HepG2 (cell line): ENCODE measurements around the gene MICAL3. TPM values are rescaled to one million over a fixed set of nuclear protein-coding genes. Genes with fewer than 3 reads are reported as not detected.

Experiments used
- ATAC-seq: fragments of 200-7000 bp; cut with Tn5 transposase; 3 replicates; pipeline ENCODE4 v1.9.1; 2020; ENCODE audit warnings: mild to moderate bottlenecking, moderate library complexity
- BruUV-seq: library from RNA; stranded (reverse); fragments of 400-500 nt; replicated peaks from 2 replicates; lab custom pipeline; 2021; lab: Mats Ljungman, UMichigan
- CTCF ChIA-PET: fragments of 300-600 bp; formaldehyde crosslinking; extraction: SDS; loops from one replicate; lab custom pipeline; 2021; ENCODE audit warnings: low total read pairs, inconsistent platforms, low intra/inter-chr PET ratio; lab: Yijun Ruan, JAX
- POLR2A ChIA-PET: fragments of 350-600 bp; sonication (Branson Sonifier 250); formaldehyde crosslinking; loops from one replicate; lab custom pipeline; 2020; ENCODE audit warnings: antibody characterized with exemption, inconsistent platforms; lab: Yijun Ruan, JAX
- DNase-seq: peaks from one replicate; pipeline ENCODE4 v3.0.0-alpha.2; 2015; ENCODE audit warnings: low spot score
- FAIRE-seq: peaks from 3 replicates; lab custom pipeline; 2011; peaks lifted over from hg19 to GRCh38; lab: Jason Lieb, UNC
- H2AFZ ChIP-seq: one replicate; pipeline ENCODE4 v1.6.1; 2011; ENCODE audit warnings: low read length, inconsistent platforms
- H3K27ac ChIP-seq: fragments of 300-600 bp; 3 replicates; pipeline ENCODE4 v1.8.0; 2011; ENCODE audit warnings: mixed run types, mild to moderate bottlenecking, mixed read lengths, low read length, inconsistent platforms; ENCODE audit not compliant: insufficient read depth; ENCODE audit errors: extremely low read length
- H3K27me3 ChIP-seq, 2 experiments: fragments of 200-600 bp in 1 of 2; 2 replicates in 1 of 2; 3 replicates in 1 of 2; pipeline versions ENCODE4 v1.6.0 to v1.8.0; 2011; ENCODE audit warnings: low read length in 2 of 2, mild to moderate bottlenecking in 2 of 2, moderate library complexity in 2 of 2, inconsistent platforms in 1 of 2; ENCODE audit not compliant: insufficient read depth in 2 of 2, control insufficient read depth in 1 of 2
- H3K36me3 ChIP-seq, 2 experiments: fragments of 200-600 bp in 1 of 2; replicated peaks in 1 of 2; 2 replicates in 1 of 2; 3 replicates in 1 of 2; pipeline versions ENCODE4 v1.5.1 to v1.8.0; 2011; ENCODE audit warnings: low read length in 2 of 2, inconsistent platforms in 1 of 2; ENCODE audit not compliant: insufficient read depth in 2 of 2, control insufficient read depth in 1 of 2
- H3K4me1 ChIP-seq: 2 replicates; pipeline ENCODE4 v1.5.1; 2012; ENCODE audit warnings: low read length, inconsistent platforms; ENCODE audit not compliant: insufficient read depth
- H3K4me2 ChIP-seq: 2 replicates; pipeline ENCODE4 v1.6.0; 2011; ENCODE audit warnings: low read depth, low read length, inconsistent platforms
- H3K4me3 ChIP-seq, 3 experiments: fragments of 200-600 bp in 1 of 3; sonication (generic), shearing (Covaris generic) in 1 of 3; replicated peaks in 1 of 3; 2 replicates each; pipeline ENCODE4 v1.5.1; 2011 to 2016; ENCODE audit warnings: low read length in 3 of 3, inconsistent platforms in 2 of 3, low read depth in 2 of 3, mild to moderate bottlenecking in 2 of 3, control low read depth in 1 of 3, mixed read lengths in 1 of 3; ENCODE audit not compliant: insufficient read depth in 1 of 3
- H3K79me2 ChIP-seq: one replicate; pipeline ENCODE4 v1.6.1; 2011; ENCODE audit warnings: low read length, inconsistent platforms; ENCODE audit not compliant: insufficient read depth
- H3K9ac ChIP-seq: 2 replicates; pipeline ENCODE4 v1.6.0; 2011; ENCODE audit warnings: mild to moderate bottlenecking, low read depth, low read length, inconsistent platforms; ENCODE audit not compliant: insufficient read depth
- H3K9me3 ChIP-seq: 2 replicates; pipeline ENCODE4 v1.5.1; 2012; ENCODE audit warnings: mild to moderate bottlenecking, low read length
- H4K20me1 ChIP-seq: 2 replicates; pipeline ENCODE4 v1.6.0; 2011; ENCODE audit warnings: inconsistent platforms, mild to moderate bottlenecking, low read length, moderate library complexity; ENCODE audit not compliant: insufficient read depth
- ARNT ChIP-seq: fragments of 450-650 bp; IDR thresholded peaks from 2 replicates; pipeline ENCODE4 v1.6.1; 2017
- FOSL1 ChIP-seq: sonication (generic); formaldehyde crosslinking; IDR thresholded peaks from 2 replicates; pipeline ENCODE4 v1.9.0; 2021; ENCODE audit warnings: missing genetic modification reagents, borderline replicate concordance
- HCFC1 ChIP-seq: fragments of 150-350 bp; IDR thresholded peaks from 2 replicates; pipeline ENCODE4 v1.6.1; 2014; ENCODE audit warnings: low read depth, low read length
- HOXA9 ChIP-seq: sonication (generic); formaldehyde crosslinking; IDR thresholded peaks from 2 replicates; pipeline ENCODE4 v1.8.1; 2022; ENCODE audit warnings: missing genetic modification reagents, mild to moderate bottlenecking, moderate library complexity, borderline replicate concordance
- ISX ChIP-seq: sonication (generic); formaldehyde crosslinking; conservative IDR thresholded peaks from 2 replicates; pipeline ENCODE4 v1.5.0; 2020; ENCODE audit warnings: missing genetic modification reagents
- RAD51 ChIP-seq: fragments of 450-650 bp; IDR thresholded peaks from 2 replicates; pipeline ENCODE4 v1.6.1; 2016; ENCODE audit warnings: borderline replicate concordance
- TBL1XR1 ChIP-seq: fragments of 150-350 bp; IDR thresholded peaks from 2 replicates; pipeline ENCODE4 v1.6.1; 2014; ENCODE audit warnings: borderline replicate concordance, low read length; ENCODE audit not compliant: partially characterized antibody
- ZBTB21 ChIP-seq: sonication (generic); formaldehyde crosslinking; IDR thresholded peaks from 2 replicates; pipeline ENCODE4 v1.4.0; 2020; ENCODE audit warnings: missing genetic modification reagents
- ZKSCAN5 ChIP-seq: sonication (generic); formaldehyde crosslinking; IDR thresholded peaks from 2 replicates; pipeline ENCODE4 v1.5.1; 2020; ENCODE audit warnings: mild to moderate bottlenecking, missing genetic modification reagents
- ZNF484 ChIP-seq: sonication (generic); formaldehyde crosslinking; IDR thresholded peaks from 2 replicates; pipeline ENCODE4 v1.5.1; 2020; ENCODE audit warnings: mild to moderate bottlenecking, low read depth, missing genetic modification reagents, borderline replicate concordance
- ZNF607 ChIP-seq: sonication (generic); formaldehyde crosslinking; IDR thresholded peaks from 2 replicates; pipeline ENCODE4 v1.5.1; 2020; ENCODE audit warnings: missing genetic modification reagents, mild to moderate bottlenecking, borderline replicate concordance
- WGBS: methylation state at CpG from one replicate; pipeline ENCODE4 v1.1.6; 2017; ENCODE audit warnings: low lambda C conversion rate; 5-methylcytosine and 5-hydroxymethylcytosine counted together
- in situ Hi-C: cut with HindIII; loops from 2 replicates; pipeline ENCODE4 v1.10.0; 2017; ENCODE audit warnings: low pct_unique_long_range_greater_than_20kb; ENCODE audit not compliant: extremely low pct_ligation_motif_present
- intact Hi-C: fragments of 100-400 bp; cut with micrococcal nuclease; formaldehyde crosslinking; loops from one replicate; pipeline ENCODE4 v1.10.0; 2022; ENCODE audit not compliant: unreplicated experiment
- polyA plus RNA-seq, 8 experiments: library from polyadenylated mRNA; depleted of rRNA in 3 of 8; stranded (reverse) in 7 of 8; unstranded in 1 of 8; fragments of >200 nt; fragmentation: Illumina TruSeq in 4 of 8; extraction: Trizol in 4 of 8; gene quantifications; 2 replicates each; pipeline versions ENCODE4 v1.2.1 to v1.2.3, GENCODE V29; 2011 to 2016; ENCODE audit warnings: low read depth in 4 of 8, missing spikeins in 1 of 8, mixed read lengths in 1 of 8; ENCODE audit not compliant: insufficient read depth in 1 of 8
- total RNA-seq, 5 experiments: library from RNA; depleted of rRNA; stranded (reverse); fragments of >200 nt; fragmentation: Illumina TruSeq; extraction: Trizol; gene quantifications; 2 replicates each; pipeline ENCODE4 v1.2.3, GENCODE V29; 2016; ENCODE audit warnings: low read depth in 1 of 5
- TF ChIP-seq, protein P1 (sequence below): sonication (generic); formaldehyde crosslinking; IDR thresholded peaks from 2 replicates; pipeline ENCODE4 v1.9.0; 2021; ENCODE audit warnings: missing genetic modification reagents, mild to moderate bottlenecking, borderline replicate concordance
- TF ChIP-seq, protein P2 (sequence below): sonication (generic); formaldehyde crosslinking; IDR thresholded peaks from 2 replicates; pipeline ENCODE4 v1.4.0; 2020; ENCODE audit warnings: missing genetic modification reagents
- TF ChIP-seq, protein P3 (sequence below): sonication (generic); formaldehyde crosslinking; conservative IDR thresholded peaks from 2 replicates; pipeline ENCODE4 v1.8.0; 2022; ENCODE audit warnings: missing genetic modification reagents
- TF ChIP-seq, protein P4 (sequence below): sonication (generic); formaldehyde crosslinking; IDR thresholded peaks from 2 replicates; pipeline ENCODE4 v1.4.0; 2020; ENCODE audit warnings: mild to moderate bottlenecking, low read depth, missing genetic modification reagents
- TF ChIP-seq, protein P5 (sequence below): IDR thresholded peaks from 2 replicates; pipeline ENCODE4 v1.6.1; 2016; ENCODE audit warnings: missing compliant biosample characterization, missing genetic modification reagents, borderline replicate concordance

Gene MICAL3
- total and polyA plus RNA-seq, 2 of the 13 experiments (the other 11 are each of a cell fraction or from before 2014, with no cell fraction given) = 5.3 to 12.5 TPM

DNA sequence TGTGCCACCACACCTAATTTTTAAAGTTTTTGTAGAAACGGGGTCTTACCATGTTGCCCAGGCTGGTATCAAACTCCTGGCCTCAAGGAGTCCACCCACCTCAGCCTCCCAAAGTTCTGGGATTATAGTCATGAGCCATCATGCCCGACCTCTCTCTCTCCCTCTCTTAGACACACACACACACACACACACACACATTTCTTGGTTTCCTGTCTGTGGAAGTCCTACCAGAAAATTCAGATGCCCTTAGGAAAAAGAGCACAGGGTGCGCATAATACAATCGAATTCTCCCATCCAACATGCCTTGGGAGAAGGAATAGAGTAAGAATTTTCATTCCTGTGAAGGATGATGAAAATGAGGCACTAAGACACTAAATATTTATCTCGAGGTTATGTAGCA is 10.4 kb downstream of the MICAL3 start:
- H3K27me3 ChIP-seq = no peaks in the 10 kb centered on the region
- H2AFZ ChIP-seq = no peak overlapping the region
- DNase-seq (no peak), ATAC-seq (no peak), FAIRE-seq (no peak)
- H3K4me1 ChIP-seq = no peaks in the 10 kb centered on the region
- no peak overlapping the region for H3K27ac ChIP-seq
- H3K36me3 ChIP-seq = no peaks in the 10 kb centered on the region
- intact Hi-C loops = no loop called here
- no peak overlapping the region for H3K9ac ChIP-seq
- H4K20me1 ChIP-seq = no peaks in the 10 kb centered on the region
- POLR2A ChIA-PET = no interaction called here
- no peaks in the 10 kb centered on the region for H3K9me3 ChIP-seq
- in situ Hi-C loops = no loop called here
- WGBS = 45% methylated on average over 5 of the region's 5 CpGs
- no peak overlapping the region for H3K4me3 ChIP-seq
- no peak overlapping the region for H3K4me2 ChIP-seq
- no peaks in the 10 kb centered on the region for H3K79me2 ChIP-seq
- CTCF ChIA-PET = no interaction called here
- BruUV-seq = no TSS peak
- TF ChIP-seq, protein P1, sequence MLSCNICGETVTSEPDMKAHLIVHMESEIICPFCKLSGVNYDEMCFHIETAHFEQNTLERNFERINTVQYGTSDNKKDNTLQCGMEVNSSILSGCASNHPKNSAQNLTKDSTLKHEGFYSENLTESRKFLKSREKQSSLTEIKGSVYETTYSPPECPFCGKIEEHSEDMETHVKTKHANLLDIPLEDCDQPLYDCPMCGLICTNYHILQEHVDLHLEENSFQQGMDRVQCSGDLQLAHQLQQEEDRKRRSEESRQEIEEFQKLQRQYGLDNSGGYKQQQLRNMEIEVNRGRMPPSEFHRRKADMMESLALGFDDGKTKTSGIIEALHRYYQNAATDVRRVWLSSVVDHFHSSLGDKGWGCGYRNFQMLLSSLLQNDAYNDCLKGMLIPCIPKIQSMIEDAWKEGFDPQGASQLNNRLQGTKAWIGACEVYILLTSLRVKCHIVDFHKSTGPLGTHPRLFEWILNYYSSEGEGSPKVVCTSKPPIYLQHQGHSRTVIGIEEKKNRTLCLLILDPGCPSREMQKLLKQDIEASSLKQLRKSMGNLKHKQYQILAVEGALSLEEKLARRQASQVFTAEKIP (CRISPR knock-in tag) = no peak
- TF ChIP-seq TBL1XR1 = no peak
- no peak for TF ChIP-seq FOSL1 (CRISPR knock-in tag)
- TF ChIP-seq HOXA9 (CRISPR knock-in tag) = no peak
- no peak for TF ChIP-seq ARNT
- no peak for TF ChIP-seq ZNF607 (CRISPR knock-in tag)
- no peak for TF ChIP-seq ISX
- TF ChIP-seq ZNF484 (CRISPR knock-in tag) = no peak
- TF ChIP-seq, protein P2, sequence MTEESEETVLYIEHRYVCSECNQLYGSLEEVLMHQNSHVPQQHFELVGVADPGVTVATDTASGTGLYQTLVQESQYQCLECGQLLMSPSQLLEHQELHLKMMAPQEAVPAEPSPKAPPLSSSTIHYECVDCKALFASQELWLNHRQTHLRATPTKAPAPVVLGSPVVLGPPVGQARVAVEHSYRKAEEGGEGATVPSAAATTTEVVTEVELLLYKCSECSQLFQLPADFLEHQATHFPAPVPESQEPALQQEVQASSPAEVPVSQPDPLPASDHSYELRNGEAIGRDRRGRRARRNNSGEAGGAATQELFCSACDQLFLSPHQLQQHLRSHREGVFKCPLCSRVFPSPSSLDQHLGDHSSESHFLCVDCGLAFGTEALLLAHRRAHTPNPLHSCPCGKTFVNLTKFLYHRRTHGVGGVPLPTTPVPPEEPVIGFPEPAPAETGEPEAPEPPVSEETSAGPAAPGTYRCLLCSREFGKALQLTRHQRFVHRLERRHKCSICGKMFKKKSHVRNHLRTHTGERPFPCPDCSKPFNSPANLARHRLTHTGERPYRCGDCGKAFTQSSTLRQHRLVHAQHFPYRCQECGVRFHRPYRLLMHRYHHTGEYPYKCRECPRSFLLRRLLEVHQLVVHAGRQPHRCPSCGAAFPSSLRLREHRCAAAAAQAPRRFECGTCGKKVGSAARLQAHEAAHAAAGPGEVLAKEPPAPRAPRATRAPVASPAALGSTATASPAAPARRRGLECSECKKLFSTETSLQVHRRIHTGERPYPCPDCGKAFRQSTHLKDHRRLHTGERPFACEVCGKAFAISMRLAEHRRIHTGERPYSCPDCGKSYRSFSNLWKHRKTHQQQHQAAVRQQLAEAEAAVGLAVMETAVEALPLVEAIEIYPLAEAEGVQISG = no peak
- no peak for TF ChIP-seq HCFC1
- no peak for TF ChIP-seq ZBTB21
- TF ChIP-seq, protein P3, sequence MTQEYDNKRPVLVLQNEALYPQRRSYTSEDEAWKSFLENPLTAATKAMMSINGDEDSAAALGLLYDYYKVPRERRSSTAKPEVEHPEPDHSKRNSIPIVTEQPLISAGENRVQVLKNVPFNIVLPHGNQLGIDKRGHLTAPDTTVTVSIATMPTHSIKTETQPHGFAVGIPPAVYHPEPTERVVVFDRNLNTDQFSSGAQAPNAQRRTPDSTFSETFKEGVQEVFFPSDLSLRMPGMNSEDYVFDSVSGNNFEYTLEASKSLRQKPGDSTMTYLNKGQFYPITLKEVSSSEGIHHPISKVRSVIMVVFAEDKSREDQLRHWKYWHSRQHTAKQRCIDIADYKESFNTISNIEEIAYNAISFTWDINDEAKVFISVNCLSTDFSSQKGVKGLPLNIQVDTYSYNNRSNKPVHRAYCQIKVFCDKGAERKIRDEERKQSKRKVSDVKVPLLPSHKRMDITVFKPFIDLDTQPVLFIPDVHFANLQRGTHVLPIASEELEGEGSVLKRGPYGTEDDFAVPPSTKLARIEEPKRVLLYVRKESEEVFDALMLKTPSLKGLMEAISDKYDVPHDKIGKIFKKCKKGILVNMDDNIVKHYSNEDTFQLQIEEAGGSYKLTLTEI = no peak
- TF ChIP-seq RAD51 = no peak
- TF ChIP-seq, protein P4, sequence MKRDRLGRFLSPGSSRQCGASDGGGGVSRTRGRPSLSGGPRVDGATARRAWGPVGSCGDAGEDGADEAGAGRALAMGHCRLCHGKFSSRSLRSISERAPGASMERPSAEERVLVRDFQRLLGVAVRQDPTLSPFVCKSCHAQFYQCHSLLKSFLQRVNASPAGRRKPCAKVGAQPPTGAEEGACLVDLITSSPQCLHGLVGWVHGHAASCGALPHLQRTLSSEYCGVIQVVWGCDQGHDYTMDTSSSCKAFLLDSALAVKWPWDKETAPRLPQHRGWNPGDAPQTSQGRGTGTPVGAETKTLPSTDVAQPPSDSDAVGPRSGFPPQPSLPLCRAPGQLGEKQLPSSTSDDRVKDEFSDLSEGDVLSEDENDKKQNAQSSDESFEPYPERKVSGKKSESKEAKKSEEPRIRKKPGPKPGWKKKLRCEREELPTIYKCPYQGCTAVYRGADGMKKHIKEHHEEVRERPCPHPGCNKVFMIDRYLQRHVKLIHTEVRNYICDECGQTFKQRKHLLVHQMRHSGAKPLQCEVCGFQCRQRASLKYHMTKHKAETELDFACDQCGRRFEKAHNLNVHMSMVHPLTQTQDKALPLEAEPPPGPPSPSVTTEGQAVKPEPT (CRISPR knock-in tag) = no peak
- no peak for TF ChIP-seq ZKSCAN5 (CRISPR knock-in tag)
- TF ChIP-seq, protein P5, sequence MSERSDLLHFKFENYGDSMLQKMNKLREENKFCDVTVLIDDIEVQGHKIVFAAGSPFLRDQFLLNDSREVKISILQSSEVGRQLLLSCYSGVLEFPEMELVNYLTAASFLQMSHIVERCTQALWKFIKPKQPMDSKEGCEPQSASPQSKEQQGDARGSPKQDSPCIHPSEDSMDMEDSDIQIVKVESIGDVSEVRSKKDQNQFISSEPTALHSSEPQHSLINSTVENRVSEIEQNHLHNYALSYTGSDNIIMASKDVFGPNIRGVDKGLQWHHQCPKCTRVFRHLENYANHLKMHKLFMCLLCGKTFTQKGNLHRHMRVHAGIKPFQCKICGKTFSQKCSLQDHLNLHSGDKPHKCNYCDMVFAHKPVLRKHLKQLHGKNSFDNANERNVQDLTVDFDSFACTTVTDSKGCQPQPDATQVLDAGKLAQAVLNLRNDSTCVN (CRISPR knock-in tag) = no peak
